CD4-positive, alpha-beta T cell treated with Interleukin-1 beta for 1 hour (primary cell): ENCODE results near the gene PAK5.

Experiments used
- DNase-seq, 2 donors: peaks; one replicate each; pipeline ENCODE4 v3.0.0-alpha.2; 2020 to 2022

Gene PAK5

GRCh38 chr20:9775176-9775575 lies 63.7 kb downstream of the PAK5 start:
- no peak for DNase-seq

DNA sequence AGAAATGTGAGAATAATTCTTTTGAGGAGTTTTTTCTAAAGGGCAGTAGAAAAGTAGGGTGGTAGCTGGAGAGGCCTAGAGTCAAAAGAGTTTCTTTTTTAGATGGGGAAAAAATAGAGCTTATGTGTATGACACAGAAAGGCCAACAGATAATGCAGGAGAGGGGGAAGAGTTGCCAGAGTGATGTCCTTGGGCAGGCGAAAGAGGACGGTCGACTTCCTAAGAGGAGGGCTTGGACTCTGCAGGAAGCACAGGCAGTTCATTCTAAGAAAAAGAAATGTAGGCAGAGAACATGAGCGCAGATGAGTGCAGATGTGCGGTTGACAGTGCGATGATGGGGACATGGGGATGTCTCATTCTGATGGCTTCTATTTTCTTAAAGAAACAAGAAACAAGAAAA lies 68.9 kb downstream of the PAK5 start:
- DNase-seq, result no peak

- DNase-seq, result no peak
Measured at GRCh38 chr20:9761476-9761875, 77.4 kb downstream of the PAK5 start.

GRCh38 chr20:9759392-9759791 lies 79.5 kb downstream of the PAK5 start:
- DNase-seq, result no peak

- no peak for DNase-seq
Measured at GRCh38 chr20:9758752-9759151, 80.1 kb downstream of the PAK5 start.

DNA sequence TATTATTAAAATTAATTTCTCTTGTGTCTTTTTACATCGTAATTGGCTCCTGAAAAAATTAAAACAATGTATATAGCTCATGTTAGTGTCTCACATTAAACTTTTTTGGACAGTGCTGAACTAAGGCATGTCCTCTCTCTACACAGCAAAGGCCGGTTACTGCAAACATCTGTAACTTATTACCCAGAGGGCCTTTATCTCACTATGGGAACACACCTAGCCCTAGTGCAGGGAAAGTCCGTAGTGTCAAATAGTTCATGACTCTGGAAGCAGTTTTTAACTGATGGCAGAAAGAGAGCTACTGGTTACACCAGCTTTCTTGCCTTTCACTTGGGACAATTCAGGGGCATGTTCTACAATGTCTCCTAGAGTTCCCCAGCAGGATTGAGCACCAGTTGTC lies 82.2 kb downstream of the PAK5 start:
- no peak for DNase-seq

GRCh38 chr20:9755301-9755700 lies 83.6 kb downstream of the PAK5 start:
- DNase-seq, result no peak

DNA sequence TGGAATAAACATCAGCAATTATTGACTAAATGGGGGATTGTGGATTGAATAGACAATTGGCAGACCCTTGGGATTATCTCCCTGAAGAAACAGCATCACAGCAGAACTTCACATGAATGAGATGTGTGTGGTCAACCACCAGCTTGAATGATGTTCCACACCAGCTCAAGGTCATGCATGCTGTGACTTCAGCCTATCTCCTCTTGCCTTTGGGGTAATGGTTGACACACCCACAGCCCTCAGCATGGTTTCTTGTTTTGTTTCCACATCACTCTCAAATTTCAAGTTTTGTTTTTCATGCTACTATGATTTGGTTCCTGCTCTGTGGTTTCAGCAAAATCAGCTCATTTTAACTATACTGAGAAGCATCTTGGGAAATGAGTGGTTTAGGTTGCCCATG lies 94.3 kb downstream of the PAK5 start:
- no peak for DNase-seq

DNA sequence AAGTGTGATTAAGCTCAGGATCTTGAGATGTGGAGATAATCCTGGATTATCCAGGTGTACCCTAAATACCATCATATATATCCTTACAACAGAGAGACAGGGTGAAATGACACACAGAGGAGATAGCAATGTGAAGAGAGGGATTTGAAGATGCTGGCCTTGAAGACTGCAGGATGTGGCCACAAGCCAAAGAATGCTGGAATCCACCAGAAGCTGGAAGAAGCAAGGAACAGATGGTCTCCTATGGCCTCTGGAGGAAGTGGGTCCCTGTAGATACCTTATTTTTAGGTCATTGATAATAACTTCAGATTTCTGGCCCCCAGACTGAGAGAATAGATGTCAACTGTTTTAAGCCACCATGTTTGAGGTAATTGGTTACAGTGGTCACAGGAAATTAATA lies 95.0 kb downstream of the PAK5 start:
- no peak for DNase-seq

DNA sequence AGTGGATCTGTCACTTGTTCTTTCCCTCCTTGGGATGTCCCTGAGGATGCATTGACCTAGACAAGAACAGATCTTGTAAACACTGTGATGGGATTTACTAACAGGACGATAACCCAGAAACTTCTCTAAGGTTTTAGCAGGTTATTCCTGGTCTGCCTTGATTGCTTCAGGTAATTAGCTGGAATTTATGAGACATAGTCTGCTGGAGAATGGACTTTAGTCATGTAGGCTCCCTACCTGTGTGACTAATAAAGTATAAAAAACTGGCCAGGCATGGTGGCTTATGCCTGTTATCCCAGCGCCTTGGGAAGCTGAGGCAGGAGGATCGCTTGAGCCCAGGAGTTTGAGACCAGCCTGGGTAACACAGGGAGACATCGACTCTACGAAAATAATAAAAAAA lies 96.1 kb downstream of the PAK5 start:
- DNase-seq, result no peak

- DNase-seq, result no peak
Measured at GRCh38 chr20:9741996-9742395, 96.9 kb downstream of the PAK5 start.

DNA sequence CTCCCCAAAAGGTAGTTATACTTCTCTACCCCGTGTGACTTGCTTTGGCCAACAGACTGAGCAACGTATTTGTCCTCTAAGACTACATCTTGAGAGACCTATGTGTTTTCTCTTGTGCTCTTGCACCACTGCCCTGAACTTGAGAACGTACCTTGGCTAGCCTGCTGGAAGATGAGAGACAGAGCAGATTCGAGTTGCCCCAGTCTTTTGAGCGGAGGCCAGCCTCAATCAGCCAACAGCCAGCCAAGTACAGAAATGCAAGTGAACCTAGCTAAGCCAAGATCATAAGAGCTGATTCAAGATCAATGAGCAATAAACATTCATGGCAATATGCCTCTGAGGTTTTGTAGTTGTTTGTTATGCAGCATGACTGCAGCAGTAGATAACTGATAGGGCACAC lies 98.4 kb downstream of the PAK5 start:
- DNase-seq, result no peak

DNA sequence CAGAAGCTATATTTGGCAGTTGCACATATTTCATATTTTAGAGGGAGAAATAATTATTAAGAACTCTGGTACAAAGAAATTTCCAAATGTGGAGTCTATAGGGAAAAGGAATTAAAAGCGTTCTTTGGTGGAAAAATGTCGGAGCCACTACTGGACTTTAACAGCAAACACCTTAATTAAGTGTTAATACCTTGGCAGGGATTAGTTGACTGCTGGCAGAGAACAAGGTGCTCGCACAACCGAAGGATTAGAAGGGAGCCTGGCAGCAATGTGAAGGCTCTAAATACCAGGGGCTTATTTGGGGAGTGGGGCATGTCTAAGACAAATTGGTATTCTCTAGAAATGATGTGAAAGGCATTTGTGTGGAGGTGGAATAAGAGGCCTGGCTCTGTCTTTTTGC lies 98.9 kb downstream of the PAK5 start:
- DNase-seq, result no peak

GRCh38 chr20:9736373-9736772 lies 102.5 kb downstream of the PAK5 start:
- no peak for DNase-seq

DNA sequence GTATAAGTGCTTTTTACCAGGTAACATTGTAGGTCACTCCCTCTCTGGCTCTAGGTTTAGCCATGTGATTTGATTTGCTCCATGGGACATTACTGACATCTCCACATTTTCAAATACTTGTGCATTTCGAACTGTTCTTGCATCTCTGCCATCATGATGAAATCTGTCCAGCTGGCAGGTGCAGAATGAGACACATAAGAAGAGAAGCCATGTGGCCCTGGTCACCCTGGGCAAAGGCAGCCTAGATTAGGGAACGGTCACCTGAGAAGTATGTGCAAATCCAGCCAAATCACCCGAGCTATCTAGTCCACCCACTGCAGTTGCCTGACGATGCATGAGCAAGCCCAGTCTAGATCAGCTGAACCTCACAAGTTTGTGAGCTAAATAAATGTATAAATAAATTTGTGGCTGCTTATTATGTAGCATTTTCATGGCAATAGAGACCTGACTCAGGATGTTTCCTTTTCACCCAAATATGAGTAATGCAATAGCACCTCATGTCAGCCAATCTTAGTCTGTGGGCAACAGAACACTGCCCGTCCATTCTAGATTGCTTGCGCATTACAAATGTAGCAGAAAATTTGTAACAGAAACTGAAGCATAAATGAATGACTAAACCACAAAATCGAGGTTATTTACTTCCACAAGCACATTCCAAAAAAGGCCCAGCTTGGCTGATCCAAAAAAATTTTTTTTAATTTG lies 115.2 kb downstream of the PAK5 start:
- DNase-seq, result no peak

- no peak for DNase-seq
Measured at GRCh38 chr20:9711872-9712271, 127.0 kb downstream of the PAK5 start.

GRCh38 chr20:9710685-9711084 lies 128.2 kb downstream of the PAK5 start:
- DNase-seq, result no peak

- DNase-seq, result no peak
Measured at GRCh38 chr20:9705722-9706476, 133.0 kb downstream of the PAK5 start.

DNA sequence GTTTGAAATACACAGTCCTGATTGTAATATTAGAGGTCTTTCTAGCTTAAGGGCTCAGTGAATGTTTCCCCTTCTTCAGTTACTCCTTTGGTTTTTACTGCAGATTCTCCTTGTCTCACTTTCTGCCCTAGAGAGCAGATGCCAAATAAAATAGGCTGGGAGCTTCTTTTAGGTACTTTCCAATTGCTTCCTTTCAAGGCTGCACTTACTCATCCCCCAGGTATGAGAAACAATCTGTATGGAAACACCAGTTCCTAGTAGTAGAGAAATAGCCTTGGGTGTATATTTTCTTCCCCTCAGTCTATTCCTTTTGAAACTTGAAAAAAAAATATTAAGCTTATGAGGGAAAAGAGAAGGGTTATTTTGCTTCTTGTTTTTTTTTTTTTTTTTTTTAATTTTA lies 139.7 kb downstream of the PAK5 start:
- no peak for DNase-seq

DNA sequence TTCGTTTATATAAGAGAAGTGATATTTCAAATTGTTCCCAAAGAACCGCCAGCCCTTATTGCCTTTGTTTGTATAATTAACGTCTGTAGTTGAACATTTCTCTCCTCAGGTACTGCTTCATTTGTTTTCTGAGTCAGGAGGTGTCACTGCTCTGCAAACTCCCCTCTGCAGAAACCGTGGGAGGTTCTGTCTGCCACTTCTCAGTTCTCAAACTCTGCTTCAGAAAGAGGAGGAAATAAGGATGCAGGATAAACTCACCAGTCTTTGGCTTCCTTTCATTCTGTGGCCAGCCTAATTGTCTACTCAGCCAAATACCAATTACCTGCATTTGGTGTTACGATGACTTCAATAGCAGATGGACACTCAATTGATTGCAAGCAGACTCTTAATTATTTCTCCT lies 149.8 kb downstream of the PAK5 start:
- no peak for DNase-seq

GRCh38 chr20:9686866-9687265 lies 152.0 kb downstream of the PAK5 start:
- no peak for DNase-seq

DNA sequence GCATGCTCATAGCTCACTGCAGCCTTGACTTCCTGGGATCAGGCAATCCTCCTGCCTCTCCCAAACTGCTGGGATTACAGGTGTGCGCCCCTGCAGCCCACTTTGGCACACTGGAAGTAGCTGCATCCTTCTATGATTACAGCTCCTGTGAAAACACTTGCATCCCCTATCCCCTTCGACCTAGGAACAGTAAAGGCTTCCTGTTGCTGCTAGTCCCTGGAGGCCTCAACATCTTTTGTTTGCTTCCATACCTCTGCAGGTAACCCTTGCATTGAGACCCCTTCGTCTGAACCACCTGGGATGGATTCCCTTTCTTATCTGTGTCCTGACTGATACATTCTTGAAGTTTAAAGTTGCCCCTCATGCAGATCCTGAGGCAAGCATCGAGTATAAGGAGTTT lies 152.4 kb downstream of the PAK5 start:
- no peak for DNase-seq

- DNase-seq, result no peak
Measured at GRCh38 chr20:9686001-9686400, 152.9 kb downstream of the PAK5 start.

DNA sequence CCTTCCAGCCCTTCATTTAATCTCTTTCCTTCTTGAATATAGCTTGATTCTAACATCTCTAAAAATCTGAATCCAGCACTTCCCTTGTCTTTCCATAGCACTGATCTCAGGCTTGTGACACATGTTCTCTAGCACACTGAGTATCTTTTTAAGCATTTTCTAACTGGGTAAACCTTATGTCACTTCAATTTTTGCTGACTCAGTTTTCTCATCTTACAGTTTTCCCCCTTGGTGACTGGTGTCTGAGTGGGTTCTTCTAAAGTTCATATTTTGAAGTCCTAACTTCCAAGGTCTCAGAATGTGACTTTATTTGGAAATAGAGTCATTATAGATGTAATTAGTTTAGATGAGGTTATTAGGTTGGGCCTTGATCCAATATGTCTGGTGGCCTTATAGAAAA lies 153.9 kb downstream of the PAK5 start:
- DNase-seq, result no peak

GRCh38 chr20:9677100-9677623 lies 161.7 kb downstream of the PAK5 start:
- DNase-seq, result no peak
